ENCODE data around the gene MACROH2A1.

The MACROH2A1 gene

DNA sequence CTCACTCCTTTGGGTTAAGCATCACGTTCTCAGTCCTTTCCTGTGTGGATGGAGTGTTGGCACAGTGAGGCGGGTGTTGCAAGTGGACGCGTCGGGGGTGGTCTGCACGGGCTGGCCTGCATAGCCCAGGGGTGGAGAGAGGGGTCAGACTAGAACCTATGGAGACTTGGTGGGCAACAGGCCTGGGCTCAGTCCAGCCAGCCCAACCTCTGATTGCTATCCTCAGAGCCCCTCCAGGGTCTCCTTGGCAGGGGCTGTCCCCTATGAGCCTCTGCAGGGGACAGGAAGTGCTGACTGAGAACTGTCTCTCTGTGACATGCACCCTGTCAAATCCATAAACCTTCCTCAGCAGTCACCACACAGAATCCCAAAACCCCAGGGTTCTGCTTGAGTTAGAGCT lies 45.9 kb upstream of the MACROH2A1 start:
- TF ChIP-seq, protein P1, sequence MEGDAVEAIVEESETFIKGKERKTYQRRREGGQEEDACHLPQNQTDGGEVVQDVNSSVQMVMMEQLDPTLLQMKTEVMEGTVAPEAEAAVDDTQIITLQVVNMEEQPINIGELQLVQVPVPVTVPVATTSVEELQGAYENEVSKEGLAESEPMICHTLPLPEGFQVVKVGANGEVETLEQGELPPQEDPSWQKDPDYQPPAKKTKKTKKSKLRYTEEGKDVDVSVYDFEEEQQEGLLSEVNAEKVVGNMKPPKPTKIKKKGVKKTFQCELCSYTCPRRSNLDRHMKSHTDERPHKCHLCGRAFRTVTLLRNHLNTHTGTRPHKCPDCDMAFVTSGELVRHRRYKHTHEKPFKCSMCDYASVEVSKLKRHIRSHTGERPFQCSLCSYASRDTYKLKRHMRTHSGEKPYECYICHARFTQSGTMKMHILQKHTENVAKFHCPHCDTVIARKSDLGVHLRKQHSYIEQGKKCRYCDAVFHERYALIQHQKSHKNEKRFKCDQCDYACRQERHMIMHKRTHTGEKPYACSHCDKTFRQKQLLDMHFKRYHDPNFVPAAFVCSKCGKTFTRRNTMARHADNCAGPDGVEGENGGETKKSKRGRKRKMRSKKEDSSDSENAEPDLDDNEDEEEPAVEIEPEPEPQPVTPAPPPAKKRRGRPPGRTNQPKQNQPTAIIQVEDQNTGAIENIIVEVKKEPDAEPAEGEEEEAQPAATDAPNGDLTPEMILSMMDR (IDR thresholded peaks at IDR 0.05; ENCODE audit: low read depth, low read length) = no peak
- no peak overlapping the region for H3K4me3 ChIP-seq (ENCODE audit: low read depth, low read length)

DNA sequence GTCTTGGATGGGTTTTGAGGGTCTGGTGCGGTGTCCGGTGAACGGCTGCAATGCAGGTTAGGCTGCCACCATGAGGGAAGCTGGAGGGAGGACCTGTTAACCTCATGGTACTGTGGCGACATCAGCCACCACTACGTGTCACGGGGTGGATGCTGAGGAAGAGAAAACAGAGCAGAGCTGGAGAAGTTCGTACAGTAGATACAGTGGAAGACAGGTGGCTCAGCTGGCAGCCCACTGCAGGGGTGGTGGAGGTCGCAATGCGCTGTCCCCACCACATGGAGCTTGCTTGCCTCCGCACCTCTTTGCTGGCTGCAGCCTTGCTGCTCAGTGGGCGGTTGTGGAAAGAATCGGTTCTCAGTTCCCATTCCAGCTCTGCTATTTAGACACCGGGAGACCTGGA lies 45.3 kb upstream of the MACROH2A1 start:
- no peak overlapping the region for H3K4me3 ChIP-seq (ENCODE audit: low read depth, low read length)

DNA sequence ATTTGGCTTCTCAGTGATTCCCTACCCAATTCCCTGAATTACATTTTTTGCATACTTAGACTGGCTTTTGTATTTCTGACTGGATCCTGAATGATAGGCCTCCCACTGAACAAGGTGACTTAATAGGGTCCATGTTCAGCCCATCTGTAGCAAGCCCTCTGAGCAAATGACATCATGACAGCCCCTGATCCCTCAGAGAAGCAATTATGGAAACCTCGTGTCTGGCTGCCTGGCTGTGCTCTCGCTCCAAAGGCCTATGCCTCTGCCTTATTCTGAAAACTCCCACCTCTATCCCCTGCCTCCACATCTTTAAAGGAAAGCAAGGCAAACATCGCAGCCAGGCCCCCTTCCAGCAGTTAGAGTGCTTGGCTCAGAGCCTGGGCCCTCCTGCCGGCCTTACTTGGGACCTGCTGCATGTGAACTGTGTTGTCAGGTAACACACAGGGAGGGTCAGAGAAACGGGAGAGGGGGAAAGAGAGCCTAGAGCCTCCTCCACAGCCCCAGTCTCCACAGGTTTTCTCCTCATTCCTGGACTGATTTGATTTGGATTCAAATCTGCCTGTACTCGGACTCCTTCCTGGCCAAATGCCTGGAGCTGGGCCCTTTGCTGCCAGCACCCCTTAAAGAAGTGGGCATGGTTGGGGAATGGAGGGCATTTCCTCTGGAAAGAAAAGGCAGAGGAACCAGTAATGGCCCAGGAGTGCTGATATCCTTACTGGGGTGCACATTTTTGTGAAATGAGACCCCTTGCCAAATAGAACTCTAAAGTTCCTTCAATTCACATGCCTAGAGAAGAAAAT lies 44.3 kb upstream of the MACROH2A1 start:
- TF ChIP-seq, protein P1 (IDR thresholded peaks at IDR 0.05; ENCODE audit: low read depth, low read length) = no peak
- H3K4me3 ChIP-seq (ENCODE audit: low read depth, low read length) = no peak overlapping the region

More for the DNA sequence above, 45.3 kb upstream of the MACROH2A1 start:
- TF ChIP-seq, protein P1 (IDR thresholded peaks at IDR 0.05; ENCODE audit: low read depth, low read length) = no peak

DNA sequence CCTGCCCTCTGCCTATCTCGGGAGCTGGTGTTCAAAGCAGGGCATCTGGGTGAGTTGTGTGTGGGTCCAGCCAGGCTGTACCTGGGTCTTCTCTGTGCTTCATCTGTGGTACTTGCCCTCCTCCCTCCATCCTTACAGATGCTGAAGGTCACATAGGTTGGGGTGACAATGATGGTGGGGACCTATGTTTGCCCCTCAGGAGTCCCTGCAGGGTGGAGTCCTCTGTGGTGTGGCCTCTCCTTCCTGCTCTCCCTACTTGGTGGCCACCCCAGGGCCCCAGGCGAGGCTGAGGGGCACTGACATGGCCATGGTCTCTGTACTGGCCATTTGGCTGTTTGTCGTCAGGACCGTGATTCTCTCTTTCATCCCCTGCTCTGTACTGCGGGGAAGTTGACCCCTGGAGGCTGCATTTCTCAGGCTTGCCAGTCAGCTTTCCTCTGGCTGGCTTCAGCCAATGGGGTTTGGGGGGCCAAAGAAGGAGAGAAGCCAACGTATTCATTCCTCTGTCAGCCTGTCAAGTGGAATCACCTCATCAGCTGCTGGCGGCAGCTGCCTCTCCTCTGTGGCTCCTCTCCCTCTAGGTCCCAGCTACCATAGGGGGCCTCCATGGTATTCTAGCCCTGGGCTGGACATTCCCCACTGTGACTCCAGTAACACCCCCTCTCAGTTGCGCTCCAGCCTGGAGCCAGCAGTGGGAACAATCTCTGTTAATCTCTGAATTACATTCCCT lies 43.6 kb upstream of the MACROH2A1 start:
- TF ChIP-seq, protein P1 (IDR thresholded peaks at IDR 0.05; ENCODE audit: low read depth, low read length) = no peak
- H3K4me3 ChIP-seq (ENCODE audit: low read depth, low read length) = no peak overlapping the region

DNA sequence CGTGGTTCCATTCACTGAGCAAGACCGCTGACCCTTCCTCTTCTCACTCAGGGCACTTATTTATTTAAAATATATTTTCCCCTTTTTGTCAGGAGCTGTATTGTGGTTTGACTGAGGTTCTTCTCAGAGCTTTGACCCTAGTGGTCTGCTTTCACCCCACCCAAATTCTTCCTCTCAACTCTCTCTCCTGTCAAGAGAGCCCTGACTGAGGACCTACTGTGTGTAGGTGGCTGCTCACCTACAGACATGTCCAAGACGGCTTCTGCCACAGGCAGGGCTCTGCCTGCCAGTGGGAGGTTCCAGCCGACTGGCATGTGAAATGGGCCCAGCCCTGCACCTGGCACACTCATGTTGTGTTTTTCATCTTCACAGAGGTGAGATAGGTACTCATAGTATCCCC lies 42.9 kb upstream of the MACROH2A1 start:
- TF ChIP-seq, protein P1 (IDR thresholded peaks at IDR 0.05; ENCODE audit: low read depth, low read length) = no peak
- H3K4me3 ChIP-seq (ENCODE audit: low read depth, low read length) = no peak overlapping the region

DNA sequence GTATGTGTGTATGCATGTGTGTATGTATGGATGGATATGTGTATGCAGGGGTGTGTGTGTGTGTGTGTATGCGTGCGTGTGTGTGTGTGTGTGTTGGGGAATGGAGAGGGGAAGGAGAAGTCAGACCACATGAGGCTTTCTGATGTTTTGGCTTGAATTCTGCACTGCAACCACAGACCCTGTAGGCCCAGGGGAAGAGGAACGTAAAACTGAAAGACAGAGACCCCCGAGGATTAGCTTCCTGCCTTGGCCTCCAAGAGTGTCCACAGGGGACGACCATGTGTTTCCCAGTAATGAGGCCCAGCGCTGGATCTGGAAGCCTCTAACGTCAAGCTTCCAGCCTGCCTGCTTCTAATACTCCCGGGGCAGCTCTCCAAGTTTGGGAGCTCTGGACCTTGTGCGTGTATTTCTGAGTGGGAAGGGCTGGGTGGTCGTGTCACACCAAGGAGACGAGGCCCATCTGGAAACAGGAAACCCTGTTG lies 42.4 kb upstream of the MACROH2A1 start:
- no peak overlapping the region for H3K4me3 ChIP-seq (ENCODE audit: low read depth, low read length)
- TF ChIP-seq, protein P1 (IDR thresholded peaks at IDR 0.05; ENCODE audit: low read depth, low read length) = no peak

DNA sequence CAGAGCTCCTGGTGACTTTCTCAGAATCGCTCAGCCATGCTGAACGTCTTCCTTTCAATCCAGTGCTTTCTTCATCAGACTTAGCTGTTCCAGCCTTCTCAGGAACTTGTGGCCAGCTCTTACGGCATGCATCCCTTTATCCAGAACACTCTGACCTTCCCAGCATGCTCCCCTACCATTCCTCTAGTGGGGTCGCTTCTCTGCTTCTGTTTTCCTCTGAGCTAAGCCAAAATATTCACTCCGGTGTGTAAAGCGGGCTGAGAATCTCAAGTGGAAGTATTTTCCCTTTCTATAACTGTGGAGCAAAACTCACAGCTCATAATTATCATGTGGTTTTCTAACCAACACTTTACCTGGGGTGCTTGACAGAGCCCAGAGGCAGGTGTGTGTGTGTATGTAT lies 41.9 kb upstream of the MACROH2A1 start:
- no peak overlapping the region for H3K4me3 ChIP-seq (ENCODE audit: low read depth, low read length)
- TF ChIP-seq, protein P1 (IDR thresholded peaks at IDR 0.05; ENCODE audit: low read depth, low read length) = no peak

Data from WI38 (cell line).